Naive B cell (primary cell): Measurements from ENCODE around the gene EXTL2. TPM values are rescaled to one million over a fixed set of nuclear protein-coding genes. Genes with fewer than 3 reads are reported as not detected.
A peak's percentile ranks its signal among the peaks of the same experiment; 100 is the strongest.
"Not testable (repeated sequence)": the region's sequence is repeated elsewhere in the genome, so short reads cannot be mapped to it uniquely, and the experiment has no call there.

Source experiments
- ATAC-seq, 2 donors: fragments of 150-1000 bp; cut with Tn5 transposase; 2 replicates each; pipeline ENCODE4 v1.10.0; 2021; ENCODE audit warnings: low read depth in 2 of 2, mild to moderate bottlenecking in 2 of 2, moderate library complexity in 2 of 2
- DNase-seq: peaks from one replicate; pipeline ENCODE4 v3.0.0; 2022
- H3K27ac Mint-ChIP-seq, 6 donors: one replicate each; pipeline ENCODE4 v1.8.0; 2020 to 2022; ENCODE audit warnings: mild to moderate bottlenecking in 6 of 6, mixed read lengths in 6 of 6, moderate library complexity in 5 of 6, inconsistent platforms in 2 of 6
- H3K27me3 Mint-ChIP-seq, 3 donors: one replicate each; pipeline ENCODE4 v1.8.0; 2021 to 2022; ENCODE audit warnings: mixed read lengths in 3 of 3, mild to moderate bottlenecking in 1 of 3
- H3K36me3 Mint-ChIP-seq, 2 donors: one replicate each; pipeline ENCODE4 v1.8.0; 2020 to 2022; ENCODE audit warnings: mixed read lengths in 2 of 2, inconsistent platforms in 1 of 2, mild to moderate bottlenecking in 1 of 2
- H3K4me1 Mint-ChIP-seq, 3 donors: one replicate each; pipeline ENCODE4 v1.8.0; 2020 to 2022; ENCODE audit warnings: mixed read lengths in 3 of 3, inconsistent platforms in 1 of 3, mild to moderate bottlenecking in 1 of 3, moderate library complexity in 1 of 3
- H3K4me3 Mint-ChIP-seq, 8 donors: one replicate each; pipeline ENCODE4 v1.8.0; 2020 to 2022; ENCODE audit warnings: mild to moderate bottlenecking in 8 of 8, mixed read lengths in 8 of 8, moderate library complexity in 8 of 8, inconsistent platforms in 2 of 8
- H3K9me3 Mint-ChIP-seq, 7 donors: one replicate each; pipeline ENCODE4 v1.8.0; 2020 to 2022; ENCODE audit warnings: mixed read lengths in 7 of 7, mild to moderate bottlenecking in 5 of 7, inconsistent platforms in 2 of 7, moderate library complexity in 1 of 7
- polyA plus RNA-seq, 6 donors: library from polyadenylated mRNA; unstranded; fragments of 300-500 nt; fragmentation: Illumina TruSeq; gene quantifications; one replicate each; pipeline ENCODE4 v1.2.3, GENCODE V29; 2021; ENCODE audit warnings: low read depth in 6 of 6

EXTL2 gene
- polyA plus RNA-seq, 6 donors from 2014 or later = 2.0 to 5.8 (median 2.4) TPM

DNA sequence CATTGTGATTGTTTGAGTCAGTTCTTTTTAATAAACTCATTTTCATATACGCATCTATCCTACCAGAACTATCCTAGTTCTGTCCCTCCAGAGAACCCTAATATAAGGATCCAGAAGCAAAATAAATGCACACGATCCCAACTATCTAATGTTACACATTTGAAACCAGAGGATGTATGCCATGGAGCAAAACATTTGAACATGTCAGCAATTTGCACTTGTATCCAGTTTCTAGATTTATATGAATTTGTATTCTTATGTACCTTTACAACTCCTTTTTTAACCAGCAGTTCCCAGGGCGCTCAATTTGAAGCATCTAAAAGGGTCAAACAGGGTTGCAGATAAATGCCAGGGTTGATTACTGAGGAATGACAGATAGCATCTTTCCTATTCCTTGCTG lies 2.1 kb downstream of the EXTL2 start:
- Mint-ChIP-seq H3K4me1 (peaks cover 19 to 30% (median 22%) of the 10 kb centered on the region in 3 donors), H3K27ac (peak overlapping the region in 1 of 6 donors; percentile 58), H3K27me3 (no peaks in the 10 kb centered on the region), H3K4me3 (peak overlapping the region in 2 of 8 donors; percentile 20 to 83), H3K9me3 (peaks cover 0 to 29% (median 18%) of the 10 kb centered on the region in 7 donors), H3K36me3 (peaks cover 5 to 16% of the 10 kb centered on the region in 2 donors)
- no peak for DNase-seq
- ATAC-seq = no peak

DNA sequence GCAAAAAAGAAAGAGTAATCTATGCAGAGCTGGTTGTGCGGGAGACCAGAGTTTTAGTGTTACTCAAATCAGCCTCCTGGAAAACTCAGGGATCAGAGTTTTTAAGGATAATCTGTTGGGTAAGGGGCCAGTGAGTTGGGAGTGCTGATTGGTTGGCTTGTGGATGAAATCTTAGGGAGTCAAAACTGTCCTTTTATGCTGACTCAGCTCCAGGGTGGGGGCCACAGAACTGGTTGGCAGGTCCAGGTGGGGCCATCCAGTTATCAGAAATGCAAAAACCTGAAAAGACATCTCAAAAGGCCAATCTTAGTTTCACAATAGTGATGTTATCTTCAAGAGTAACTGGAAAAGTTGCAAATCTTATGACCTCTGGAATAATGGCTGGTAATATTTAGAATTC lies 3.3 kb downstream of the EXTL2 start:
- peaks cover 0 to 29% (median 18%) of the 10 kb centered on the region in 7 donors for H3K9me3 Mint-ChIP-seq
- DNase-seq = no peak
- H3K27ac Mint-ChIP-seq = no peak overlapping the region
- peak overlapping the region in 1 of 8 donors; percentile 83 for H3K4me3 Mint-ChIP-seq
- ATAC-seq = no peak
- no peaks in the 10 kb centered on the region for H3K27me3 Mint-ChIP-seq
- H3K4me1 Mint-ChIP-seq = peaks cover 9 to 22% (median 16%) of the 10 kb centered on the region in 3 donors
- peaks cover 5 to 16% of the 10 kb centered on the region in 2 donors for H3K36me3 Mint-ChIP-seq

DNA sequence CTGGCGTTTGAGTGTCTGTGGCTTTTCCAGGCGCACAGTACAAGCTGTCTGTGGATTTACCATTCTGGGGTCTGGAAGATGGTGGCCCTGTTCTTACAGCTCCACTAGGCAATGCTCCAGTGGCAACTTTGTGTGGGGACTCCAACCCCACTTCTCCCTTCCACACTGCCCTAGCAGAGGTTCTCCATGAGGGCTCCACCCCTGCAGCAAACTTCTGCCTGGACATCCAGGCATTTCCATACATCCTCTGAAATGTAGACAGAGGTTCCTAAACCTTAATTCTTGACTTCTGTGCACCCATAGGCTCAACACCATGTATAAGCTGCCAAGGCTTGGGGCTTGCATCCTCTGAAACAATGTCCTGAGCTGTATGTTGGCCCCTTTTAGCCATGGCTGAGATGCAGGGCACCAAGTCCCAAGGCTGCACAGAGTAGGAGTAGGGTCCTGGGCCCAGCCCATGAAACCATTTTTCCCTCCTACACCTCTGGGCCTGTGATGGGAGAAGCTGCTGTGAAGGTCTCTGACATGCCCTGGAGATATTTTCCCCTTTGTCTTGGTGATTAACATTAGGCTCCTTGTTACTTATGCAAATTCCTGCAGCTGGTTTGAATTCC lies 4.7 kb downstream of the EXTL2 start:
- peaks cover 4 to 13% (median 7%) of the 10 kb centered on the region in 3 donors for H3K4me1 Mint-ChIP-seq
- not testable (repeated sequence) for H3K27ac Mint-ChIP-seq, H3K27me3 Mint-ChIP-seq, DNase-seq, H3K4me3 Mint-ChIP-seq, ATAC-seq
- H3K9me3 Mint-ChIP-seq = peaks cover 0 to 29% (median 18%) of the 10 kb centered on the region in 7 donors
- peaks cover 5 to 16% of the 10 kb centered on the region in 2 donors for H3K36me3 Mint-ChIP-seq

- not testable (repeated sequence) for H3K27ac Mint-ChIP-seq, H3K4me1 Mint-ChIP-seq, H3K4me3 Mint-ChIP-seq, ATAC-seq, DNase-seq, H3K27me3 Mint-ChIP-seq
- Mint-ChIP-seq H3K9me3 (peaks cover 0 to 29% (median 18%) of the 10 kb centered on the region in 7 donors), H3K36me3 (peaks cover 5 to 16% of the 10 kb centered on the region in 2 donors)
These were observed 5.6 kb downstream of the EXTL2 start for GRCh38 chr1:100889007-100889406.

DNA sequence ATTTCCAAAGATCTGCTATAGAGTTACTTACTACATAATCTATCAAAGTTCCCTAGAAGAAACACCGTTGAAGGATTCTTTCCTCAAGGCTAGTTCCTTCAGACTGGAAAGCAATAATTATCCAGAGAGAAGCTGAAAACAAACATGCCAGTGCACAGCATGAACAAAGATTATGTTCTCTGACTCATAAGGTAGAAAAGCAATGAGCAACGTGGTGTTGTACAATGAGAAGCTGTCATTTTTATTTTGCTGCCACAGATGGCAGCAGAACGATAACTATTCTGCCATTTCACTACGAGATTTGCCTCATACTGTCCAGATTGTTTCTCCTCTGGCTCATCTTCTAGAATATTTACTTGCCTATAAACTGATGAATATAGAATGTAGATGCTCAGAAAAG lies 10.7 kb downstream of the EXTL2 start:
- H3K36me3 Mint-ChIP-seq = peaks cover 5 to 8% of the 10 kb centered on the region in 2 donors
- ATAC-seq (no peak), DNase-seq (no peak)
- H3K4me1 Mint-ChIP-seq = peaks cover 0 to 2% (median 0%) of the 10 kb centered on the region in 3 donors
- peaks cover 0 to 9% (median 3%) of the 10 kb centered on the region in 7 donors for H3K9me3 Mint-ChIP-seq
- no peak overlapping the region for H3K27ac Mint-ChIP-seq
- H3K4me3 Mint-ChIP-seq = no peak overlapping the region
- no peaks in the 10 kb centered on the region for H3K27me3 Mint-ChIP-seq

GRCh38 chr1:100882698-100883097 lies 11.9 kb downstream of the EXTL2 start:
- Mint-ChIP-seq H3K4me1 (peaks cover 0 to 2% (median 0%) of the 10 kb centered on the region in 3 donors), H3K36me3 (no peaks in the 10 kb centered on the region), H3K4me3 (no peak overlapping the region), H3K9me3 (no peaks in the 10 kb centered on the region), H3K27me3 (no peaks in the 10 kb centered on the region), H3K27ac (no peak overlapping the region)
- DNase-seq (no peak), ATAC-seq (no peak)

GRCh38 chr1:100881687-100882086 lies 13.0 kb downstream of the EXTL2 start:
- no peak for ATAC-seq
- Mint-ChIP-seq H3K9me3 (no peaks in the 10 kb centered on the region), H3K27me3 (no peaks in the 10 kb centered on the region), H3K27ac (no peak overlapping the region), H3K4me3 (no peak overlapping the region), H3K36me3 (no peaks in the 10 kb centered on the region), H3K4me1 (peaks cover 0 to 2% (median 0%) of the 10 kb centered on the region in 3 donors)
- DNase-seq = no peak

GRCh38 chr1:100879422-100879821 lies 15.2 kb downstream of the EXTL2 start:
- Mint-ChIP-seq H3K9me3 (no peaks in the 10 kb centered on the region), H3K27me3 (no peaks in the 10 kb centered on the region), H3K4me3 (no peak overlapping the region), H3K4me1 (peaks cover 0 to 2% (median 0%) of the 10 kb centered on the region in 3 donors), H3K27ac (no peak overlapping the region), H3K36me3 (no peaks in the 10 kb centered on the region)
- no peak for DNase-seq
- no peak for ATAC-seq

DNA sequence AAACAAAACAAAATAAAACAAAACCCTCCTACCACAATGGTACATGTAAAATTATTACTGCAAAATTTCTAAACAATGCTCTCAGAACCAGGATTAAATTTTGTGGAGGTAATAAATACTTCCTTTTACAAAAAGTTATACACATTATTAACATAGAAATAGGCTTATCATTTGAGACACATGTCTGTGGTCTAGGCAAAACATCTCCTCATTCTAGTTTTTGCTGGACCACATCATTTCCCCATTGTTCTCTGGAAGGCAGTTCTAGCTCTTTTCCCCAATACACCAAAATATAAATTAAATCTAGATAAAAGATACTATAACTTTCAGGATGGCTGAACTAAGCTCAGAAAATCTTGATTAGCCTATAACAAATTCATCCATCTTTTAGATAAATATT lies 18.4 kb downstream of the EXTL2 start:
- Mint-ChIP-seq H3K4me1 (no peaks in the 10 kb centered on the region), H3K9me3 (no peaks in the 10 kb centered on the region), H3K27ac (no peak overlapping the region), H3K27me3 (no peaks in the 10 kb centered on the region), H3K36me3 (no peaks in the 10 kb centered on the region), H3K4me3 (no peak overlapping the region)
- ATAC-seq = no peak
- DNase-seq = no peak

GRCh38 chr1:100875228-100875627 lies 19.4 kb downstream of the EXTL2 start:
- Mint-ChIP-seq H3K4me1 (no peaks in the 10 kb centered on the region), H3K4me3 (peak overlapping the region in 1 of 8 donors; percentile 47), H3K36me3 (no peaks in the 10 kb centered on the region), H3K27me3 (no peaks in the 10 kb centered on the region), H3K27ac (no peak overlapping the region), H3K9me3 (no peaks in the 10 kb centered on the region)
- DNase-seq (no peak), ATAC-seq (no peak)

DNA sequence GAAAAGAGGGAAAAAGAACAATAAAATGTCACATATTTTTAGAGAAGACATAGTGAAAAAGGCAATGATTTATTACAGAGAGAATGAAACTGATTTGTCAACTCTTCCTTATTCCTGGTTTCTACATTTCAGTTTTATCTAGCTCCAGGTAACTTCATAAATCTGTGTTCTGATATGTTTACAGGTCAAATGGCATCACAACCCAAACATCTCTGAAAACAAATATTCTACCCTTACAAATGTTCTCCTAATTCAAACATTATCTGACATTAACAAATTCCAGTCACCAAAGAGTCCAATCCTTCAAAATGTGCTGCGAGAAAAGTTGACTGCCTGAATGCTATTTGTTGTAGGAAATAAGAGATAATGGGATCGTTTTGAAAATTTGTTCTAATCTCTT lies 20.2 kb downstream of the EXTL2 start:
- ATAC-seq (no peak), DNase-seq (no peak)
- Mint-ChIP-seq H3K9me3 (no peaks in the 10 kb centered on the region), H3K4me3 (no peak overlapping the region), H3K4me1 (no peaks in the 10 kb centered on the region), H3K27me3 (no peaks in the 10 kb centered on the region), H3K36me3 (no peaks in the 10 kb centered on the region), H3K27ac (peak overlapping the region in 1 of 6 donors; percentile 53)

GRCh38 chr1:100869996-100870395 lies 24.6 kb downstream of the EXTL2 start:
- H3K4me1 Mint-ChIP-seq = no peaks in the 10 kb centered on the region
- no peak for DNase-seq
- H3K27ac Mint-ChIP-seq = no peak overlapping the region
- H3K27me3 Mint-ChIP-seq = no peaks in the 10 kb centered on the region
- H3K9me3 Mint-ChIP-seq = no peaks in the 10 kb centered on the region
- ATAC-seq = no peak
- no peak overlapping the region for H3K4me3 Mint-ChIP-seq
- no peaks in the 10 kb centered on the region for H3K36me3 Mint-ChIP-seq

- no peaks in the 10 kb centered on the region for H3K27me3 Mint-ChIP-seq
- no peak overlapping the region for H3K4me3 Mint-ChIP-seq
These were observed 26.2 kb downstream of the EXTL2 start for GRCh38 chr1:100868364-100868995.

DNA sequence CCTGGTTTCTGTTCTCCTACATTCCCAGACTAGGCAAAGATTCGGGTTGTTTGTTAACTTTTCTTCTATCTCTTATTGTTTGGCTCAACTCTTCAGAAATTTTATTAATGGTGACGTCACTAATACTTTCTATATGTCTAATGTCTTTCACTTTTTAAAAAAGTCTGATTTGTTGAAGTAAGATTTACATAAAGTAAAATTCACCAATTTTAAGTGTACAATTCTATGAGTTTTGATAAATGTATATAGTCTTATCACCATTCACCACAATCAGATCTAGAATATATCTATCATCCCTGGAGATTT lies 27.8 kb downstream of the EXTL2 start:
- H3K4me3 Mint-ChIP-seq = no peak overlapping the region
- no peak for ATAC-seq
- H3K4me1 Mint-ChIP-seq = no peaks in the 10 kb centered on the region
- no peaks in the 10 kb centered on the region for H3K9me3 Mint-ChIP-seq
- DNase-seq = no peak
- no peaks in the 10 kb centered on the region for H3K27me3 Mint-ChIP-seq
- no peaks in the 10 kb centered on the region for H3K36me3 Mint-ChIP-seq
- no peak overlapping the region for H3K27ac Mint-ChIP-seq

More at GRCh38 chr1:100868364-100868995, 26.2 kb downstream of the EXTL2 start:
- Mint-ChIP-seq H3K36me3 (no peaks in the 10 kb centered on the region), H3K4me1 (no peaks in the 10 kb centered on the region), H3K27ac (no peak overlapping the region), H3K9me3 (no peaks in the 10 kb centered on the region)
- ATAC-seq (no peak), DNase-seq (no peak)
